Measurements from ENCODE around the gene NKAIN1. TPM values are rescaled to one million over a fixed set of nuclear protein-coding genes. Genes with fewer than 3 reads are reported as not detected.

The NKAIN1 gene
- total RNA-seq, 2 experiments from 2014 or later = not detected

DNA sequence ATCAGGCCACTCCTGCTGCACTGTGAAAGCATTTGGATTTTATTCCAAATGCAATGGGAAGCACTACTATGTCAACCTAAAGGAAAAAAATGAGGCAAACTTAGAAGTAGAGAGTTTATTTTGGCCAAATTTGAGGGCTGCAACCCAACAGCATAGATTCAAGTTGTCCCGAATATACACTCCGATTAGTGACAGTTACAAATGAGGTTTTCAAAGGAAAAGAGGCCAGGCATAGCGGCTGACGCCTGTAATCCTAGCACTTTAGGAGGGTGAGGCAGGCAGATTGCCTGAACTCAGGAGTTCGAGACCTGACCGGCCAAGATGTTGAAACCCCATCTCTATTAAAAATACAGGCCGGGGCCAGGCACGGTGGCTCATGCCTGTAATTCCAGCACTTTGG, 95.2 kb downstream of the NKAIN1 start:
- DNase-seq (ENCODE audit: low spot score) = no peak
- Histone ChIP-seq H3K79me2 (ENCODE audit: insufficient read depth, low read depth, low read length) (no peaks in the 10 kb centered on the region), H2AFZ (ENCODE audit: low read length) (no peak overlapping the region), H3K4me3 (ENCODE audit: low read depth, low read length, poor library complexity, severe bottlenecking) (no peak overlapping the region), H3K4me1 (ENCODE audit: insufficient read depth, low read length, poor library complexity, severe bottlenecking) (no peaks in the 10 kb centered on the region), H3K36me3 (ENCODE audit: insufficient read depth, low read length) (no peaks in the 10 kb centered on the region), H3K4me2 (ENCODE audit: low read length) (no peak overlapping the region), H3K27ac (ENCODE audit: low read depth, low read length, poor library complexity, severe bottlenecking) (no peak overlapping the region), H3K9me3 (ENCODE audit: low read length) (no peaks in the 10 kb centered on the region), H4K20me1 (ENCODE audit: insufficient read depth, low read length) (no peaks in the 10 kb centered on the region), H3K9me2 (ENCODE audit: insufficient read depth, low read length) (no peaks in the 10 kb centered on the region)
- no peak for TF ChIP-seq EZH2phosphoT487 (IDR thresholded peaks at IDR 0.05; ENCODE audit: borderline replicate concordance, low read depth, low read length)
- ChIA-PET POLR2A (no interaction called here), CTCF (ENCODE audit: unreplicated experiment) (no interaction called here)
- intact Hi-C loops (cut with micrococcal nuclease; ENCODE audit: unreplicated experiment) = no loop called here
- BruUV-seq (replicated peaks) = no TSS peak

DNA sequence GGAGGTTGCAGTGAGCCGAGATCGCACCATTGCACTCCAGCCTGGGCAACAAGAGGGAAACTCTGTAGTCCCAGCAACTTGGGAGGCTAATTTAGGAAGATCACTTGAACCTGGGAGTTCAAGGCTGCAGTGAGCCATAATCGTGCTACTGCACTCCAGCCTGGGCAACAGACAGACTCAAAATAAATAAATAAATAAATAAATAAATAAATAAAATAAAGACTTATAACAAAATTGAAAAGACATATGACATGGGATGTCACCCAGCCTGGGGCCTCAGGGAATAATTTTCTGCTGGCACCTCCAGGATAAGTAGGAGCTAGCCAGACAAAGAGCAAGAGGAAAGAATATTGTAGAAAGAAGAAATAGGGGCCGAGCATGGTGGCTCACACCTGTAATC, 96.2 kb downstream of the NKAIN1 start:
- H3K79me2 ChIP-seq (ENCODE audit: insufficient read depth, low read depth, low read length) = no peaks in the 10 kb centered on the region
- no peaks in the 10 kb centered on the region for H3K4me1 ChIP-seq (ENCODE audit: insufficient read depth, low read length, poor library complexity, severe bottlenecking)
- H3K36me3 ChIP-seq (ENCODE audit: insufficient read depth, low read length) = no peaks in the 10 kb centered on the region
- H3K4me3 ChIP-seq (ENCODE audit: low read depth, low read length, poor library complexity, severe bottlenecking) = no peak overlapping the region
- no peaks in the 10 kb centered on the region for H3K9me2 ChIP-seq (ENCODE audit: insufficient read depth, low read length)
- intact Hi-C loops (cut with micrococcal nuclease; ENCODE audit: unreplicated experiment) = no loop called here
- H2AFZ ChIP-seq (ENCODE audit: low read length) = no peak overlapping the region
- ChIA-PET CTCF (ENCODE audit: unreplicated experiment) (no interaction called here), POLR2A (no interaction called here)
- no peak overlapping the region for H3K4me2 ChIP-seq (ENCODE audit: low read length)
- no peaks in the 10 kb centered on the region for H3K9me3 ChIP-seq (ENCODE audit: low read length)
- TF ChIP-seq EZH2phosphoT487 (IDR thresholded peaks at IDR 0.05; ENCODE audit: borderline replicate concordance, low read depth, low read length) = no peak
- TF ChIP-seq, protein P1, sequence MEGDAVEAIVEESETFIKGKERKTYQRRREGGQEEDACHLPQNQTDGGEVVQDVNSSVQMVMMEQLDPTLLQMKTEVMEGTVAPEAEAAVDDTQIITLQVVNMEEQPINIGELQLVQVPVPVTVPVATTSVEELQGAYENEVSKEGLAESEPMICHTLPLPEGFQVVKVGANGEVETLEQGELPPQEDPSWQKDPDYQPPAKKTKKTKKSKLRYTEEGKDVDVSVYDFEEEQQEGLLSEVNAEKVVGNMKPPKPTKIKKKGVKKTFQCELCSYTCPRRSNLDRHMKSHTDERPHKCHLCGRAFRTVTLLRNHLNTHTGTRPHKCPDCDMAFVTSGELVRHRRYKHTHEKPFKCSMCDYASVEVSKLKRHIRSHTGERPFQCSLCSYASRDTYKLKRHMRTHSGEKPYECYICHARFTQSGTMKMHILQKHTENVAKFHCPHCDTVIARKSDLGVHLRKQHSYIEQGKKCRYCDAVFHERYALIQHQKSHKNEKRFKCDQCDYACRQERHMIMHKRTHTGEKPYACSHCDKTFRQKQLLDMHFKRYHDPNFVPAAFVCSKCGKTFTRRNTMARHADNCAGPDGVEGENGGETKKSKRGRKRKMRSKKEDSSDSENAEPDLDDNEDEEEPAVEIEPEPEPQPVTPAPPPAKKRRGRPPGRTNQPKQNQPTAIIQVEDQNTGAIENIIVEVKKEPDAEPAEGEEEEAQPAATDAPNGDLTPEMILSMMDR (conservative IDR thresholded peaks at IDR 0.05; ENCODE audit: low read length) = no peak
- no peak for DNase-seq (ENCODE audit: low spot score)
- no peak overlapping the region for H3K27ac ChIP-seq (ENCODE audit: low read depth, low read length, poor library complexity, severe bottlenecking)
- no peaks in the 10 kb centered on the region for H4K20me1 ChIP-seq (ENCODE audit: insufficient read depth, low read length)
- BruUV-seq (replicated peaks) = no TSS peak

DNA sequence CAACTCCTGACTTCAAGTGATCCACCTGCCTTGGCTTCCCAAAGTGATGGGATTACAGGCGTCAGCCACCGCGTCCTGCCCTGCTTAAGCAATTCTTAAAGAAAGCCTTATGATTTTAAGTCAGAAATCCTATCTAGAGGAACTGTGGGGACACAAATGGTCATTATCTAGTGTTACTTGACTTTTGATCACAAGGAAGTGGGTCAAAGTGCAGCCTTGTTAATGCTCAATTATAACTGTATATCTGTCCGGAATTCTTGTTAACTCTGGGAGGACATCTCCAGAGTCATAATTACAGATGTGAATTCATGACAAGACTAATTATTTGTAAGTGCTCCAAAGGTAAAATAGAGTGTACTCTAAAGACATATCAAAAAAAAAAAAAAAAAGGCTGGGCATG, 97.3 kb downstream of the NKAIN1 start:
- Histone ChIP-seq H3K4me3 (ENCODE audit: low read depth, low read length, poor library complexity, severe bottlenecking) (no peak overlapping the region), H3K27ac (ENCODE audit: low read depth, low read length, poor library complexity, severe bottlenecking) (no peak overlapping the region), H3K9me2 (ENCODE audit: insufficient read depth, low read length) (no peaks in the 10 kb centered on the region), H3K4me2 (ENCODE audit: low read length) (no peak overlapping the region), H4K20me1 (ENCODE audit: insufficient read depth, low read length) (no peaks in the 10 kb centered on the region), H3K9me3 (ENCODE audit: low read length) (no peaks in the 10 kb centered on the region), H3K36me3 (ENCODE audit: insufficient read depth, low read length) (no peaks in the 10 kb centered on the region), H2AFZ (ENCODE audit: low read length) (no peak overlapping the region), H3K79me2 (ENCODE audit: insufficient read depth, low read depth, low read length) (no peaks in the 10 kb centered on the region), H3K4me1 (ENCODE audit: insufficient read depth, low read length, poor library complexity, severe bottlenecking) (no peaks in the 10 kb centered on the region)
- ChIA-PET CTCF (ENCODE audit: unreplicated experiment) (no interaction called here), POLR2A (interaction anchor here (0.7 kb wide), 1 partner anchor 80 kb away, joined by 6 read pairs; no protein-coding TSS in a partner anchor)
- TF ChIP-seq, protein P1 (conservative IDR thresholded peaks at IDR 0.05; ENCODE audit: low read length) = no peak
- no peak for TF ChIP-seq EZH2phosphoT487 (IDR thresholded peaks at IDR 0.05; ENCODE audit: borderline replicate concordance, low read depth, low read length)
- DNase-seq (ENCODE audit: low spot score) = no peak
- BruUV-seq (replicated peaks) = no TSS peak
- intact Hi-C loops (cut with micrococcal nuclease; ENCODE audit: unreplicated experiment) = no loop called here

Data from OCI-LY7 (cell line).